Middle frontal gyrus (tissue), 1 donor: Measurements from ENCODE around the gene DCP2.

ENCODE experiments used
- DNase-seq: peaks from one replicate; pipeline ENCODE4 v3.0.0-alpha.2; 2015; ENCODE audit warnings: low spot score; ENCODE audit errors: extremely low spot score

DCP2 gene

DNA sequence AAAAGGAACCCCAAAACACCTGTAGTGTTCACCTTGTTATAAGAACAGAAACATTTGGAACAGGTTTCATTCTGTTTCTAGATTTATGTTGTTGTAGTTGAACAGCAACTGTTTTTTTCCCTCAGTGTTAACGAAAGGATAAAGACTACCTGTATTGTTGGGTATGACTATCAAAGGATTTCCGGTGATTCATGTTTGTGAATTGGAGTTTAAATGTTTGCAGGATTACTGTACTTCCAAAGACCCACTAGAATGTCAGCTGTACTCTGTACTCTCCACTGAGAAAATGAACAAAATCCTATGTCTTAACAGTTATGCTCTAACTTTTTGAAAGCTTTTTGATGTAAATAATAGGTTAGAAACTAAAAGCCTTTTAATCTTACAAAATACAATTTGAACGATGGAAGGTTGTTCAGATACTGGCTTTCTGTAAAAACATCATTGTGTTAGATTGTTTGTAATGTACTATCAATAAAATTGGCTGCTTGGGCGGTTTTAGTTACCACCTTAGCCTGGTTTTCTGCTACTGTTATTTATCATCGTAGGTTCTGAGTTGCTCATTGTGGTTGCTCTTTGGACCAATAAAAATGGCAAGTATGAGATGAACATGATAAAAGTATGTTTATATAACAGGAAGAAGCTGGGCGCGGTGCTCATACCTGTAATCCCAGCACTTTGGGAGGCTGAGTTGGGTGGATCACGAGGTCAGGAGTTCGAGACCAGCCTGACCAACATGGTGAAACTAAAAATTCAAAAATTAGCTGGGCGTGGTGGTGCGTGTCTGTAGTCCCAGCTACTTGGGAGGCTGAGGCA is 44.1 kb downstream of the DCP2 start:
- DNase-seq, result no peak

- DNase-seq, result no peak
Observed at GRCh38 chr5:113022661-113023060, 46.1 kb downstream of the DCP2 start.

- DNase-seq, result no peak
Observed at GRCh38 chr5:113024076-113024697, 47.6 kb downstream of the DCP2 start.

GRCh38 chr5:113025596-113025995 is 49.0 kb downstream of the DCP2 start:
- no peak for DNase-seq

GRCh38 chr5:113026211-113026610 is 49.6 kb downstream of the DCP2 start:
- DNase-seq, result no peak

- DNase-seq, result no peak
Observed at GRCh38 chr5:113027015-113027414, 50.4 kb downstream of the DCP2 start.

DNA sequence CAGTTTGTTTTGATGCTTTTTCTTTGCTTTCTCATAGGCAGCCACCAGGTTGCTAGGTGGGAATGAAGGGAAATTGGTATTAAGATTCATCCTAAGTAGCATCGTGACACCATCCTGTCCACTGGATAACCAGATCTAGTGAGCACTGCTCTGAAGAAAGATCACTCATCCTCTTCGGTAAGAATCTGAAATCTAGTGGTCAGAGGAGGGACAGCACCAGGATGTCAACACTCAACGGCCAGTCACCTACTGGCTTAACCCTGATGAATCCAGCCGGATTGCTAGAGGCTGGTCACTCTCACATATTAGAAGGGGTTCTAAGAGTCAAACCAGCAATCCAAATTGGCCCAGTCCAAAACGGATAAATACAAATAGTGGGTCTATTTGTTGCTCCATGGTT is 50.8 kb downstream of the DCP2 start:
- DNase-seq, result no peak

- no peak for DNase-seq
Observed at GRCh38 chr5:113029614-113030013, 53.0 kb downstream of the DCP2 start.

DNA sequence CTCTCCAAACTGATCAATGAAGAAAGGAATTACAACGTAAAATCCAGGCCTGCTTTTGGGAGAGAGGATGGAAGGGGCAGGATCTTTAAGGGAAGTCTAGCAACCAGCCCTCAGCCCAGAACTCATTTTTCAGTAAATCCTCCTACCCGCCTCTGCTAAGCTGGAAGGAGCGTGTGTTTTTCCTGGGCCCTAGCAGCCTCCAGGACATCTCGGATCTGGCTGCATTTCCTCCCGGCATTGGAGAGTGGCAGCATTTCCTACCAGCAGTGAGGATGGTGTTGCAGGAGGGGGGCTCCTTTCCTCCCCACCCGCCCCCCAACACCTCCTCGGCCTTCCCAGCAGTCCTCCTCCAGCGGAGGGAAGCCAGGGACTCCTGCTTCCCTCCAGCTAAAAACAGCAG is 54.5 kb downstream of the DCP2 start:
- DNase-seq, result no peak

DNA sequence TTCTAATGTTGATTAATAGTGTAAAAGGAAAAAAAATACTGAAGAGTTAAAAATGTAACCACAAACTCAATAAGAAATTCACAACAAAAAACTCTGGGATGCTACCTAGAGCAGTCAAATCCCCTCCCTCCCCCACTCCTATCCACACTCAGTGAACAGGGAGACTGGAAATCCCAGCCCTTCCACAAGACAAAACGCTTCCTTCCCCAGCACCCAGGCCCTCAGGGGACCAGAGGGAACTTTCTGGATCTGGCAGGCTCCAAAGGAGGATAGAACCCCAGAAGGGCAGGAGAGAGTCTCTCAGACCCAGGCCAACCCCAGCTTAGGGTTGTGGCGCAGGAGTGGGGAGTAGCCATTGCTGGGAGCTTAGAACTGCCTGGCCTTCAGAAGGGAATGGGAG is 55.0 kb downstream of the DCP2 start:
- DNase-seq, result no peak

DNA sequence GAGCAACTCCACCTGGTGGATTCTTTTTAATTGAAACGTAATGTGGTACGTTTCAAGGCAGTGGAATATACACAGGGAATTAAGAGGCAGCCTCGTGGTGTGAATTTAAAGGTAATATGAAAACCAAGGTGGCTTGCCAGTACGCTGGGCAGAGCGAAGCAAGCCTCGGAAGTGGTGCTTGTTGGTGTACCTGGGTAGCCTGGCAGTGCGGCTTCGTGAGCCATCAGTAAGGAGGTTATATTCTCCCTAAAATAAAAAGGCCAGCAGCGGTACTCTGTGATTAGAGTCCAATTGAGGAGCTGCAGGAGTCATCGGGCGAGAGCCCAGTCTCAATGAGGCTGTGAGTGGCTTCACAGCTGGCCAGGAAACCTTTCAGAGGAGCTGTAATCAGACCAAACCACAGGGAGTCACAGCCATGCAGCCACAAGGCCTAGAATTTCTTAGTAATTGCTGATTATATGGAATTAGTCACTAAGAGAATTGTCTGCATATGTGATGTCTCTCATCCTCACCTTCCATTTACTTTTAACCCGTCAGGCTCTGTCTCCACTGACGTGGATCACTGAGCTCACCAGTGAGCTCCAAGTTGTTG is 57.7 kb downstream of the DCP2 start:
- no peak for DNase-seq

- DNase-seq, result no peak
Observed at GRCh38 chr5:113035096-113035495, 58.5 kb downstream of the DCP2 start.

DNA sequence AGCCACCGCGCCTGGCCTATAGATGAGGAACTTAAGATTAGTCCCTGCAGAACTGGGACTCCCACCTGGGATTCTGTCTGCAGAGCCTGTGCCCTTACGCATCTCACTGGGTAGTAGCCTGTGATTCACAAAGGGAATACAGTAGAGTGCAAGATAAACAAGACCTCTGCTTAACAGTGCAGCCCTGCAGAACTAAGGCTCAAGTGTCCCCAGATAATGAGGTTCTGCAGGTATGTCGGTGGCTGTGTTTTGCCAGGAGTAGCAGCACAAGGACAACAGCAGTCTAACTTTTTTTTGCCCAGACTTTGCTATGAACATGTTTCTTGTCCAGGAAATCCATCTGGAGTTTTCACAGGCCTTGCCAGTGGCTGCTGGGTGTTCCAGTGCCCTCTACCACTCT is 59.7 kb downstream of the DCP2 start:
- no peak for DNase-seq

- DNase-seq, result no peak
Observed at GRCh38 chr5:113036826-113037225, 60.2 kb downstream of the DCP2 start.

DNA sequence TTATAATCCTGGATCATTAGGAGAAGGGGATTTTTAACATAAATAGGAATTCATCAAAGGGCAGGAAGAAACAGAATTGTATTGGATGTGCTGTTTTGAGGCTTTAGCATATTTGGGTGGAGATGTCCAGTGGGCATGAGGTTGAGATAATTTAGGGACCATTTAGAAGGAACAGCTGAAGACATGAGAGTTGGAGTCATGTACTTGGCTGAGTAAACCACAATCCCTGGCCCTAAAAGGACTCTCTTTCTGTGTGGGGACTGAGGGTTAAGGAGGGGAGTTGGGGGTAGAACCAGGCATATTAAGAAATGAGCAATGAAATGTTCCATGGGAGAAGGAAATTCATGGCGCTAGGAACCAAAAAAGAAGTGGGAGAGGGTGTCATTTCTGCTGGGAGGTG is 61.5 kb downstream of the DCP2 start:
- no peak for DNase-seq

DNA sequence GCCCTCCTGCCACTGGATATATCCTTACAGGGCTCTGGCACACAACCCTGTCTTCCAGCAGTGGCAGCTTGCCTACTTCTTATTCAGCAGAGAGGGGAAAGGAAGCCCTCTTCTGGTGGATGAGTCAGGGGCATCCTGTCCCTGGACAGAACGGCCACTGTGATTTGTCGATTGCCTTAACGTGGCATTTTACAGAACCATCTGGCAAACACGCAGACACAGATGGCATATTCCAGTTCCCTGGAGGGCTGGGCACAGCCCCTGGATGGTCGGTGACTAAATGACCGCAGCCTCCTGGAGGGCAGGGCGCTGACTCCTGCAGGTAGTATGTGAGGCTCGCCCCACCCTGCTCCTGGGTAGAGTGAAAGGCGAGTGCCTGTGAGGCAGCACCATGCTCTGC is 62.1 kb downstream of the DCP2 start:
- no peak for DNase-seq

DNA sequence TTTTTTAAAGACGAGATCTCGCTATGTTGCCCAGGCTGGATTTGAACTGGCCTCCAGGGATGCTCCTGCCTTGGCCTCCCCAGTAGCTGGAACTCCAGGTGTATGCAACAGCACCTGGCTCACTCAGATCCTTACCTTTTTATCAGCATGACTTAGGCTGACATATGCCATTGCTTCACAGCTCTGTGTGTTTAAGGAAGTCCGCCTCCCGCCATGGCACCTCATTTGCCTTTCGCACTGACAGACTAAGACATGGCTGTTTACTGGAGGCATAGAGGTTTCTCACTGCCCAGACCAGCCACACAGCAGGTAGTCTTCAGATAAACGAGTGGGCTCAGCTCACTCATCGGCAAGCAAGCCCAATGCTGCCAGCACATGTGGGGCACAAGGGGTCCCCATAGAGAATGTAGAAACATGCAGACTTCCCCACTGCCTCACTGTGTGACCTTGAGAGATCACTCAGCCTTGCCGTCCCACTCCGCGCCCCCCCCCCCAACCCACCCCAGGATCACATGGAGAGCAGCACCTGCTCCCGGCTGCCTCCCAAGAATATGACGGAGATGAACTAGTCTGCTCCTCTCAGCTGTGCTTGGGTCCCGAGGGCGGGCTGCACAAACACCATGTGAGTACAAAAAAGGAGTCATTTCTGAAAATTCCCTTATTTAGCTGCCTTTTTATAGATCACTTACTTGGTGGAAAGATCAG is 62.8 kb downstream of the DCP2 start:
- DNase-seq, result no peak

- no peak for DNase-seq
Observed at GRCh38 chr5:113039934-113040285, 63.3 kb downstream of the DCP2 start.

GRCh38 chr5:113040672-113041260 is 64.2 kb downstream of the DCP2 start:
- DNase-seq, result no peak

GRCh38 chr5:113042491-113043243 is 66.1 kb downstream of the DCP2 start:
- DNase-seq, result no peak

DNA sequence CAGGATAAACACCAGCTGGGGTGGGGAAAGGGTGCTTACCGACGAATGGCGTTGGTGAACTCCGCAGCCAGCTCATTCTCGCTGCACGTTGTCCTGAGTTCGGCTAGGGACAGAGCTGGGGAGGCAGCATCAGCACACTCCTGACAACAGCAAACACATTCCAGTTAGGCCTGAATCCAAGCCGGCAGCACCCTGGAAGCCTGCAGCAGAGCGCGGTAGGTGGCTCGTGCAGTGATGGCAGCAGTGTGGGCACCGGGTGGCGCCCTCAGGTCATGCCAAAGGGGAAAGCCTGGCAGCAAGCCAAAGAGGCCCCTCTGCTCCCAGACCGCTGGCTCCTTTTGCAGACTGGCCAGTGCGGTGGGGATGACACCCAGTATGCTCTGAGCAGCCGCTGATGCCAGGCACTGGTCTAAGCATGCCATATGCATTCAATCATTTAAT is 66.9 kb downstream of the DCP2 start:
- no peak for DNase-seq
